HG03108 (cell line): ENCODE measurements around the gene ZNF622.
"Not testable (repeated sequence)": the region's sequence is repeated elsewhere in the genome, so short reads cannot be mapped to it uniquely, and the experiment has no call there.

Experiments
- ATAC-seq: cut with Tn5 transposase; IDR thresholded peaks from one replicate; pipeline ENCODE4 v1.9.1; 2021; ENCODE audit warnings: moderate library complexity; ENCODE audit not compliant: unreplicated experiment

Gene ZNF622

DNA sequence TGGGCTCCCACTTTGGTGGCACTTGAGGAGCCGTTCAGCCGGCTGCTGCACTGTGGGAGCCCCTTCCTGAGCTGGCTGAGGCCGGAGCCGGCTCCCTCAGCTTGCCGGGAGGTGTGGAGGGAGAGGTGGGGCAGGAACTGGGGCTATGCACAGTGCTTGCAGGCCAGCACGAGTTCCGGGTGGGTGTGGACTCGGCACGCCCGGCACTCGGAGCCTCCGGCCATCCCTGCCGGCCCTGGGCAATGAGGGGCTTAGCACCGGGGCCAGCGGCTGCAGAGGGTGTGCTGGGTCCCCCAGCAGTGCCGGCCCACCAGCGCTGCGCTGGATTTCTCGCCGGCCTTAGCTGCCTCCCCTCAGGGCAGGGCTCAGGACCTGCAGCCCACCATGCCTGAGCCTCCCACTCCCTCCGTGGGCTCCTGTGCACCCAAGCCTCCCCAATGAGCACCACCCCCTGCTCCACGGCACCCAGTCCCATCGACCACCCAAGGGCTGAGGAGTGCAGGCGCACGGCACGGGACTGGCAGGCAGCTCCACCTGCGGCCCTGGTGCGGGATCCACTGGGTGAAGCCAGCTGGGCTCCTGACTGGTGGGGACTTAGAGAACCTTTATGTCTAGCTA, 29.4 kb downstream of the ZNF622 start:
- ATAC-seq, result not testable (repeated sequence)

DNA sequence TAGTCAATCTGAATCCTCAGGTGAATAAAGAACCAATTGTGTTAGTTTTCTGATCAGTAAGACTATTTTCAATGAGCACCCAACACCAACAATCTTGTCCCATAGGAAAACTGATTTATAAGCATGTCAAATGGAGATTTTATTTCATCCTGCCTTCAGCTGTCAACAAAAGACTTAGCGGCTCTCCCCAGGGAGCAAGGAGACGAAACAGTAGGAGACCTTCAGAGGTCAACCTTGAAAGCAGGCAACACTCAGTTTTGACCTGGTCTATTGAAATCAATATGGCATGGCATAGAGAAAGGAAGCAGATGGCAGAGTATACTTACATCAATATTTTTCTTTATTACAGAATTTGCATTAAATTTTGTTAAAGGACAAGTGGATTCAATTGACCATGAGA, 34.1 kb downstream of the ZNF622 start:
- no peak for ATAC-seq

- ATAC-seq, result no peak
Observed at GRCh38 chr5:16430349-16431089, 35.1 kb downstream of the ZNF622 start.

DNA sequence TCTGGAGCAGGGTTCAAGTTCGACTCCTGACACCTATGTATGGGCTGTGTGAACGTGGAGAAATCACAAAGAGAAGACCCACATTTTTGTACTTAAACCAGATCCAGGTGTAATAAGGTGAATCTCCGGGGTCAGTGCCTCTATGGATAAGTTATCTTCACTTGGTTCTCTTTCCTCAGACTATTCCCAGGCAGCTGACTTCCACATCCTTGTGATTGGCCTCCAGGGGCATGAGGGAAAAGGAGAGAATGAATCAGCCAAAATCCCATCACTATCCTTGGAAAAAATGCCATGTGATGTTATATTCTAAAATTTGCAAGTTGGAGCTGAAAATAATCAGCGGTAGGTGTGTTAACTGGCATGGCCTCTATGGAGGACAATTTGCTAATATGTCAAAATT, 37.2 kb downstream of the ZNF622 start:
- ATAC-seq, result no peak

DNA sequence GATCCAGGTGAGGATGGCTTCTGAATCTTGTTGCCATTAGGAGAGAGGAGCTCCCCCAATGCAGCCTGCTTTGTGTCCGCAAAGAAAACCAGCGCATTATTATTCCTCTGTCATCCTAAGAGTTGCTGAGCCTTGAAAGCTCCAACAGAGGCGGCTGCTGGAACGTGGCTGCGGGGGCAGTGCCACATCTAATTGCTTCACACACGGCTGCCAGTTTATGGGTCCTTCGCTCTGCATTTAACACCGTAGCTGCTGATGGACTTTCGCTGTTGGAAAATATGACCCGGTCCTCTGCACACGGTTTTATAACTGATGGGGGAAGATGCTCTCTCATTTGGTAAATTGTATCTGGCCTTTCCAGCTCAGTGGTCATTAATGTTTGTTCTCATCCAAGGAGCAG, 38.0 kb downstream of the ZNF622 start:
- no peak for ATAC-seq

- ATAC-seq, result no peak
Observed at GRCh38 chr5:16418471-16418922, 47.1 kb downstream of the ZNF622 start.

DNA sequence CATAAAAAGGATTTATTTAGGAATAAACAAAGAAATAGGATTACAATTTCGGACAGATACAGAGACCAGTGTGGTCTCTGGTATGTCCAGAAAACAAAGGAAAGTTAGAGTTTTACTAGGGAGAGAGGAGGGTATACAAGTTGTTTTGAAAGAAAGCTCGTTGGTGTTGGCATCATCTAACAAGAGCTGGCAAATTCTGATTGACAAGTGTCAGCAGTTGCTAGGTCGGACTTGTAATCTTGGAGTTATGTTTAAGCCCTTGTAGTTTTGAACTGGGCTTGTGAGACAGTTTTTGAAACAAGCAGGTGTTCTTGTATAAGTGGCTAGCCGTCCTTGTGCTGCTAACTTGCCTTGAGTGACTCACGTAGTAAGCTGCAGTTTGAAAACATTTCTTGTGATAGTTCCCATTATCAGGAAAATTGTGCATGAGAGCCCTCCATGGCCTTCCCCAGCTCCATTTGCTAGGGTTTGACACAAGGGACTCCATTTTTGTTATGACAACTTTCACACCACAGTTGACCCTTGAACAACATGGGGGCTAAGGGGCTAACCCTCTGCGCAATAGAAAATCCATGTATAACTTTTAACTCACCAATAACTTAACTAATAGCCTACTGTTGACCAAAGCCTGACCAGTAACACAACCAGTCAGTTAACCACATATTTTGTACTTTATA, 48.1 kb downstream of the ZNF622 start:
- no peak for ATAC-seq

- ATAC-seq, result no peak
Observed at GRCh38 chr5:16414861-16415260, 50.7 kb downstream of the ZNF622 start.

DNA sequence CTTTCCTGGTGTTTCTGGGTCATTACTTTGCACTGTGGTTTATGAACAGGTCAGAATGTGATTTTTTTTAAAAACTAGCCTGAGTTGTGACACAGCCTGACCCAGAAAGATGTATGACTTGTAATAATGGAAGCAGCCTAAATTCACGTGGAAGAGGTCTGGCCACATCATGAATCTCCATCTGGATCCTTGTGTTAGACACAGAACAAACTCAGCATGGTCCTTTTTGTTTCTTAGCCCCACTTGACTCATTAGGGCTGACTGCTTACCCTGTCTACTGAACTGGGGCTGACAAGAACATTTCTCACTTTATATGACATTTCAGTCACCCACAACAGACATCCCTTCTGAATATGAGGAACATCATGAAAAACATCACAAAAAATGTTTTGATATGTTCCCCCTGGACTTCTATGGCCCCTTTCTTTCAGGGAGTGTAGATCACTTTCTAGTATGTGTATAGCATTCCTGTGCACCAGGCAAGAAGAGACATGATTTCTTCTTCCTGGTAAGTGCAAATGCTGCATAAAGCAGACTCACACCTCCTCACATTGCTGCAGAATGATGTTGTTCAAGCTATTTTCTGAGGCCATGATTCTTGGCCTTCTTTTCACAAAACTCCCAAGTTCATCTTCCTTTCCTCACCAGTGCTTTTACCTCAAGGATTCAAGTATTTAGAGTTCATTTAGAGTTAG, 52.3 kb downstream of the ZNF622 start:
- no peak for ATAC-seq

DNA sequence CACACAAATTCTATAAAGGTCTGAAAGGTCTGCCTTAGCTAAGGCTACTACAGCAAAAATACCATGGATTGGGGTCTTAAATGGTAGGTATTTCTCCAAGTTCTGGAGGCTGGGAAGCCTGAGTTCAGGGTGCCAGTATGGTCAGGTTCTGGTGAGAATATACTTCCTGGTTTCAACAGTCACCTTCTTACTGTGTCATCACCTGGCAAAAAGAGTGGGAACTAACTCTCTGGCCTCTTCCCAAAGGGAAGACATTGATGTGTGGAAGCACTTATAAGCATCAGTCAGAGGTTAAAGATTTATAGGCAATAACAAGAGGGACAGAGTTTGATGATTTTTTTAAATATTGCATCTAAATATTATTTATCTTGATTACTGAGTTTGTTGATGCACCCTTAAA, 53.0 kb downstream of the ZNF622 start:
- ATAC-seq, result no peak

DNA sequence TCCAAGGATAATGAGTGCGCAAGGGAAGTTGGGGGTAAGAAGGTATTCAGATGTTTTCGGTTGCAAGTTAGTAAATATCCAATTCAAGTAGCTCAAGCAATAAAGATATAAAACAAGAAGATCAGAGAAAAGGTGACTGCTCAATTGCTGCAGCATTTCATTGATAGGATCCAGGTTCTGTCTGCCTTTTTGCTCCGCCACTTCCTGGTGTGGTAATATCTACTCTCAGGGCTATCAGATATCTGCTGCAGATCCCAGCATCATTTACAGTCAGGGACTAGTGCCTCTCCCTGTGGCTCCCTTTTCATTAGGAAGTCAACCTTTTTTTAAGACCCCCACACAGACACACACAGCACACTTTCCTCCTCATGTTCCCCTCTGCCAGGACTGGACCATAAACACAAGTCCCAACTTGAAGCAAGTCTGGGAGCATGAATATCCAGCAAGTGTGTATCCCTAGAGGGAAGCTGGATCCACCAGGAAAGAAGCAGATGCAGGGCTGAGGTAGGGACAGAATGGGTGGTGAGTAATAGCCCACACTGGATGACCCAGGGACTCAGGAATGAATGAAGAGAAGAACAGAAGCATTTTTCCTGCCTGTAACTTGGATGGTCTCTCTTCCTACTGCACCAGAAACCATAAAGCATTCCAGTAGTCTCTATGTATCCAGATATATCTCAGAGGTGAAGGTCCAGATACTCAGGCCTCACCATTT, 53.7 kb downstream of the ZNF622 start:
- ATAC-seq, result no peak

GRCh38 chr5:16411235-16411634, 54.4 kb downstream of the ZNF622 start:
- ATAC-seq, result no peak

DNA sequence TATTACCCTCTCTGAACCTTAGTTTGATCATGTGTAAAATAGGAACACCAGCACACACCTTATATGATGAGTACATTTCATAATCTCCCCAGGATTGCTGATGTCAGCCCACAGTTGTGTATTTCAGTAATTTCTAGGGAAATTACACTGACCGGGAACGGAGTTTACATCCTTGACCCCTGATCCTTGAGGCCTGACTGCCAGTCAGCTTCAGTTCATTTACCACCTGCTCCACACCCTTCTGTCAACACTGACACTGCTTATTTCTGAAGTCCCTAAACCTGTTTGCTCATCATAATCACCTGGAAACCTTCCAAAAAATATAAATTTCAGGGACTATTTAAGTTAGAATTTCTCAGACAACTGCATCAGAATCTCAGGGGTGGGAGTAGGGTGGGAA, 55.3 kb downstream of the ZNF622 start:
- ATAC-seq, result no peak

DNA sequence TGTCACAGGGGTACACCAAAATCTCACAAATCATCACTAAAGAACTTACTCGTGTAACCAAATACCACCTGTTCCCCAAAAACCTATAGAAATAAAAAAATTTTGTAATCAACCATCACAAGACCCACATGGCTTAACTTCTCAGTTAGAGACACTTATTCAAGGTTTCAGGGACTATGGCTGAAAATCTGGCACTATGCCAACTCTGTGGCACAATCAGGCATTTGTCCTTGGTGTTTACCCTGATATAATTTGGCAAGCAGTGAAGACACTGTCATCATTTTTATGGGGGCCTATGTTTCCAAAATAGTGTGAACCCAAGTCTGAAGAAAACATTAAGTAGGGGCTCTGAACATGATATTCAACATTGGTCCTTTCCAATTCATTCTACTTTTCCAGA, 59.0 kb downstream of the ZNF622 start:
- ATAC-seq, result no peak

DNA sequence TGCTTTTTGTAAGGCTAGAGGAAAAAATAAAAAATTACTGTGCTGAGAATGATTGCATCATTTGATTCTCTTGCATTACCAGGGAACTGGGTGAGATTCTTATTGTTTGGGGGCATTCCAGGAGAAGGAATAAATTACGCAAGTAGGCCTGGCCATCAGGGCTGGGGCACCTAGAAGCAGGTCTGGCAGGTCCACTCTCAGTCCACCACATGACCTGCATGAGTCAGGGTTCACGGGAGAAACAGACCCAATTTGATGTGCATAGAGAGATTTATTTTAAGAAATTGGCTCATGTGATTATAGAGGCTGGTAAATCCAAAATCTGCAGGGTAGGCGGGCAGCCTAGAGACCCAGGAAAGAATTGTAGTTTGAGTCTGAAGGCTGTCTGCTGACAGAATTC, 59.6 kb downstream of the ZNF622 start:
- no peak for ATAC-seq
